GM18519 (cell line): Measurements from ENCODE around the gene PKDREJ.

ENCODE experiments used
- ATAC-seq: cut with Tn5 transposase; IDR thresholded peaks from one replicate; pipeline ENCODE4 v1.9.1; 2021; ENCODE audit warnings: mild to moderate bottlenecking, moderate library complexity; ENCODE audit not compliant: unreplicated experiment, low FRiP score

The PKDREJ gene

GRCh38 chr22:46240073-46240472, 23.1 kb downstream of the PKDREJ start:
- no peak for ATAC-seq

GRCh38 chr22:46239261-46240048, 23.7 kb downstream of the PKDREJ start:
- ATAC-seq, result no peak

- ATAC-seq, result no peak
Measured at GRCh38 chr22:46238541-46238940, 24.6 kb downstream of the PKDREJ start.

GRCh38 chr22:46237453-46238124, 25.6 kb downstream of the PKDREJ start:
- no peak for ATAC-seq

- no peak for ATAC-seq
Measured at GRCh38 chr22:46234969-46235368, 28.2 kb downstream of the PKDREJ start.

- ATAC-seq, result no peak
Measured at GRCh38 chr22:46233231-46233630, 29.9 kb downstream of the PKDREJ start.

GRCh38 chr22:46230262-46230901, 32.8 kb downstream of the PKDREJ start:
- no peak for ATAC-seq

GRCh38 chr22:46229701-46230100, 33.4 kb downstream of the PKDREJ start:
- no peak for ATAC-seq

- ATAC-seq, result no peak
Measured at GRCh38 chr22:46226577-46226976, 36.6 kb downstream of the PKDREJ start.

GRCh38 chr22:46225631-46226030, 37.5 kb downstream of the PKDREJ start:
- no peak for ATAC-seq

GRCh38 chr22:46224898-46225290, 38.2 kb downstream of the PKDREJ start:
- no peak for ATAC-seq

- no peak for ATAC-seq
Measured at GRCh38 chr22:46224044-46224897, 38.9 kb downstream of the PKDREJ start.

GRCh38 chr22:46220921-46221320, 42.2 kb downstream of the PKDREJ start:
- ATAC-seq, result no peak

- ATAC-seq, result no peak
Measured at GRCh38 chr22:46219636-46220035, 43.5 kb downstream of the PKDREJ start.

GRCh38 chr22:46214616-46215015, 48.5 kb downstream of the PKDREJ start:
- ATAC-seq, result no peak

GRCh38 chr22:46214149-46214548, 49.0 kb downstream of the PKDREJ start:
- ATAC-seq, result no peak

GRCh38 chr22:46213052-46213451, 50.1 kb downstream of the PKDREJ start:
- ATAC-seq, result no peak

- no peak for ATAC-seq
Measured at GRCh38 chr22:46212195-46212594, 50.9 kb downstream of the PKDREJ start.

GRCh38 chr22:46209262-46209661, 53.9 kb downstream of the PKDREJ start:
- ATAC-seq, result no peak
